Measurements from ENCODE around the gene GMPR.

Gene GMPR

GRCh38 chr6:16200321-16200883, 38.0 kb upstream of the GMPR start:
- TF ChIP-seq CTCF (IDR thresholded peaks at IDR 0.05; ENCODE audit: insufficient read depth, low read depth, low read length, missing control alignments), result no peak
- no peak overlapping the region for H3K4me3 ChIP-seq (ENCODE audit: low read depth, low read length)
- no peak for DNase-seq (ENCODE audit: low read depth)

GRCh38 chr6:16201706-16202105, 36.7 kb upstream of the GMPR start:
- TF ChIP-seq CTCF (IDR thresholded peaks at IDR 0.05; ENCODE audit: insufficient read depth, low read depth, low read length, missing control alignments), result no peak
- no peak overlapping the region for H3K4me3 ChIP-seq (ENCODE audit: low read depth, low read length)
- DNase-seq (ENCODE audit: low read depth), result no peak

GRCh38 chr6:16204653-16205376, 33.6 kb upstream of the GMPR start:
- no peak overlapping the region for H3K4me3 ChIP-seq (ENCODE audit: low read depth, low read length)
- TF ChIP-seq CTCF (IDR thresholded peaks at IDR 0.05; ENCODE audit: insufficient read depth, low read depth, low read length, missing control alignments), result no peak
- DNase-seq (ENCODE audit: low read depth), result no peak

GRCh38 chr6:16205377-16206144, 32.8 kb upstream of the GMPR start:
- H3K4me3 ChIP-seq (ENCODE audit: low read depth, low read length), result no peak overlapping the region
- no peak for TF ChIP-seq CTCF (IDR thresholded peaks at IDR 0.05; ENCODE audit: insufficient read depth, low read depth, low read length, missing control alignments)
- peak; percentile 94 for DNase-seq (ENCODE audit: low read depth)

- peak; percentile 69 for DNase-seq (ENCODE audit: low read depth)
- TF ChIP-seq CTCF (IDR thresholded peaks at IDR 0.05; ENCODE audit: insufficient read depth, low read depth, low read length, missing control alignments), result peak; percentile 88
Observed at GRCh38 chr6:16206595-16207037, 31.8 kb upstream of the GMPR start.

GRCh38 chr6:16208989-16209388, 29.4 kb upstream of the GMPR start:
- no peak overlapping the region for H3K4me3 ChIP-seq (ENCODE audit: low read depth, low read length)
- no peak for TF ChIP-seq CTCF (IDR thresholded peaks at IDR 0.05; ENCODE audit: insufficient read depth, low read depth, low read length, missing control alignments)
- DNase-seq (ENCODE audit: low read depth), result no peak

More at GRCh38 chr6:16206595-16207037, 31.8 kb upstream of the GMPR start:
- H3K4me3 ChIP-seq (ENCODE audit: low read depth, low read length), result no peak overlapping the region
